Measurements from ENCODE around the gene LCN10. TPM values are rescaled to one million over a fixed set of nuclear protein-coding genes. Genes with fewer than 3 reads are reported as not detected.
A peak's percentile ranks its signal among the peaks of the same experiment; 100 is the strongest.

LCN10 gene
- total RNA-seq, 1 donor from 2014 or later, result 2.5 TPM

DNA sequence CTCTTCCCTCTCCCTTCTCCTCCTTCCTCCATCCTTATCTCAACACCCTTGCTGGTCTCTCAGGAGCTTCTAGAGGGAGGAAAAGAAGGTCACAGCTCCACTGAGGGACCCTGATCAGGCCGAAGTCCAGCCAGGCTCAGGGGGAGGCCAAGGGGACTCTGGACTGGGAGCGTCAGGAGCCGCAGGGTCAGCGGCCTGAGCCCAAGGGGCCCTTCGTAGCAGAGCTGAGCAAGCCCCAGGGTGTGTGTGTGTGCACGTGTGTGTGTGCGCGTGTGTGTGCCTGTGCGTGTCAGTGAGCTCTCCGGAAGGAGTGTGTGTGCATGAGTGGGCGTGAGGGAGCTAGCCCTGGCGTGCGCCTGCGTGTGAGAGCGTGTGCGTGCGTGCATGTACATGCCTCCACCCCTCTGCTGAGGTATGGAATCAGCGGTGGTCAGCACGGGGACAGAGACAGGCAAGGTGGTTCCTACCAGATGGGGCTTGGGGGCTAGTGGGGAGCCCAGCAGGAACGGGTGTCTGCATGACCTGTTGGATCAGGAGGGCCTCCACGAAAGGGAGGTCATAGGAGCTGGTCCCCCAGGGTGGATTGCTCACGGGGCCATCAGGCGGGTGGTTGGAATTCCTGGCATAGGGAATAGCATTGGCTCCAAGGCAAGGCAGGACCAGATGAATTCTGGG, 45.5 kb downstream of the LCN10 start:
- ATAC-seq (no peak), DNase-seq (no peak)
- peak overlapping the region; percentile 51 for H3K27ac ChIP-seq
- no peak for TF ChIP-seq CTCF (IDR thresholded peaks at IDR 0.05)
- H3K36me3 ChIP-seq, result no peaks in the 10 kb centered on the region
- peaks cover 59% of the 10 kb centered on the region for H3K4me1 ChIP-seq
- H3K27me3 ChIP-seq (ENCODE audit: low read depth), result peaks cover 11% of the 10 kb centered on the region
- H3K4me3 ChIP-seq, result no peak overlapping the region
- H3K9me3 ChIP-seq, result no peaks in the 10 kb centered on the region
- intact Hi-C loops (cut with DNase I), result no loop called here

- Histone ChIP-seq H3K9me3 (no peaks in the 10 kb centered on the region), H3K36me3 (no peaks in the 10 kb centered on the region), H3K4me1 (peaks cover 59% of the 10 kb centered on the region), H3K4me3 (no peak overlapping the region), H3K27me3 (ENCODE audit: low read depth) (peaks cover 11% of the 10 kb centered on the region), H3K27ac (peak overlapping the region; percentile 69)
- ATAC-seq (no peak), DNase-seq (no peak)
- TF ChIP-seq CTCF (IDR thresholded peaks at IDR 0.05), result no peak
- intact Hi-C loops (cut with DNase I), result no loop called here
These were observed 46.2 kb downstream of the LCN10 start for GRCh38 chr9:136696502-136696901.

- no peak for DNase-seq
- no peak for TF ChIP-seq CTCF (IDR thresholded peaks at IDR 0.05)
These were observed 46.8 kb downstream of the LCN10 start for GRCh38 chr9:136695955-136696354.

DNA sequence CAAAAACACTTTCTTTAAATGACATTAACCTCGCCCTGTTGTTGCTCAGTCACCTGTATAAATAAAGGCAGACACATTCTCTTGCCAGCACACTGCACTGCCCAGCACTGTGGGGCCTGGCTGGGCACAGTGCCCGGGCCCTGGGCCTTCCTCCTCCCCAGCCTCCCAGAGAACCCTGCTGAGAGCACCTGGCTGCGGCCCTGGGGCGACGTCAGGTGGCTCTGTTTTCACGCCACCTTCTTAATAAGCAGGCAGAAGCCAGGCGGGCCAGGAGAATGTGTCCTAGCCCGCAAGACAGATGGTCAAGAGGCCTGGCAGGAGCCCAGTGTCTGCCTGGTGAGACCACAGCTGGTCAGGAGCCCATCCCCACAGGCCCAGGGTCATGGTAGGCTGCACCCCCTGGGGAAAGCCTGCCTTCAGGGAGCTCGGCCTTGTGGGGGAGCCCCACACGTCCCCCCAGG, 47.3 kb downstream of the LCN10 start:
- ATAC-seq (peak; percentile 75 to 77), DNase-seq (peak; percentile 87)
- TF ChIP-seq CTCF (IDR thresholded peaks at IDR 0.05), result no peak
- Histone ChIP-seq H3K36me3 (no peaks in the 10 kb centered on the region), H3K27me3 (ENCODE audit: low read depth) (peaks cover 5% of the 10 kb centered on the region), H3K27ac (peak overlapping the region; percentile 69), H3K9me3 (no peaks in the 10 kb centered on the region), H3K4me1 (peaks cover 55% of the 10 kb centered on the region), H3K4me3 (no peak overlapping the region)
- intact Hi-C loops (cut with DNase I), result no loop called here

More at GRCh38 chr9:136695955-136696354, 46.8 kb downstream of the LCN10 start:
- H3K27ac ChIP-seq, result peak overlapping the region; percentile 69
- no peak overlapping the region for H3K4me3 ChIP-seq
- ATAC-seq, result no peak
- peaks cover 10% of the 10 kb centered on the region for H3K27me3 ChIP-seq (ENCODE audit: low read depth)
- no peaks in the 10 kb centered on the region for H3K9me3 ChIP-seq
- peaks cover 55% of the 10 kb centered on the region for H3K4me1 ChIP-seq
- intact Hi-C loops (cut with DNase I), result no loop called here
- no peaks in the 10 kb centered on the region for H3K36me3 ChIP-seq

GRCh38 chr9:136694872-136695247, 47.9 kb downstream of the LCN10 start:
- DNase-seq, result no peak
- no peaks in the 10 kb centered on the region for H3K27me3 ChIP-seq (ENCODE audit: low read depth)
- H3K36me3 ChIP-seq, result no peaks in the 10 kb centered on the region
- H3K4me3 ChIP-seq, result no peak overlapping the region
- H3K4me1 ChIP-seq, result peaks cover 58% of the 10 kb centered on the region
- ATAC-seq, result no peak
- H3K27ac ChIP-seq, result peak overlapping the region; percentile 69
- TF ChIP-seq CTCF (IDR thresholded peaks at IDR 0.05), result no peak
- no peaks in the 10 kb centered on the region for H3K9me3 ChIP-seq
- intact Hi-C loops (cut with DNase I), result no loop called here

Data from lower lobe of right lung (tissue), 2 donors.